WTC11 (cell line): ENCODE results near the gene TMEM165. TPM values are rescaled to one million over a fixed set of nuclear protein-coding genes. Genes with fewer than 3 reads are reported as not detected.

Experiments used
- ATAC-seq: fragments of 200-7000 bp; cut with Tn5 transposase; 2 replicates; pipeline ENCODE4 v1.10.0; 2021; ENCODE audit warnings: mild to moderate bottlenecking, moderate library complexity
- CTCF ChIA-PET: fragments of 300-600 bp; sonication (Branson Sonifier 250); formaldehyde crosslinking; loops from one replicate; lab custom pipeline; 2021; ENCODE audit warnings: antibody characterized with exemption; lab: Charles Lee
- POLR2A ChIA-PET: fragments of 350-600 bp; sonication (Branson Sonifier 250); formaldehyde crosslinking; loops from one replicate; lab custom pipeline; 2021; ENCODE audit warnings: antibody characterized with exemption; lab: Charles Lee
- DNase-seq: peaks from one replicate; pipeline ENCODE4 v3.0.0; 2021; ENCODE audit warnings: low spot score
- H3K27ac Mint-ChIP-seq: 2 replicates; pipeline ENCODE4 v1.8.0; 2021; ENCODE audit warnings: mixed read lengths
- H3K27me3 Mint-ChIP-seq: 2 replicates; pipeline ENCODE4 v1.8.0; 2021; ENCODE audit warnings: low read depth, mild to moderate bottlenecking, moderate library complexity, mixed read lengths
- H3K36me3 Mint-ChIP-seq: 2 replicates; pipeline ENCODE4 v1.8.0; 2021; ENCODE audit warnings: mixed read lengths
- H3K4me1 Mint-ChIP-seq: 2 replicates; pipeline ENCODE4 v1.8.0; 2022; ENCODE audit warnings: mixed read lengths
- H3K4me3 Mint-ChIP-seq: 2 replicates; pipeline ENCODE4 v1.8.0; 2021; ENCODE audit warnings: mild to moderate bottlenecking, moderate library complexity, mixed read lengths
- H3K9me3 Mint-ChIP-seq: 2 replicates; pipeline ENCODE4 v1.8.0; 2021; ENCODE audit warnings: mixed read lengths
- CBFB ChIP-seq: sonication (generic); formaldehyde crosslinking; IDR thresholded peaks from 2 replicates; pipeline ENCODE4 v1.8.1; 2022; ENCODE audit warnings: mild to moderate bottlenecking, low read depth, missing genetic modification reagents
- CREB1 ChIP-seq: sonication (generic); formaldehyde crosslinking; IDR thresholded peaks from 2 replicates; pipeline ENCODE4 v1.8.0; 2023; ENCODE audit warnings: mild to moderate bottlenecking, missing genetic modification reagents
- CREM ChIP-seq: sonication (generic); formaldehyde crosslinking; IDR thresholded peaks from 2 replicates; pipeline ENCODE4 v1.8.1; 2022; ENCODE audit warnings: mild to moderate bottlenecking, missing genetic modification reagents, moderate library complexity
- ESRRA ChIP-seq: sonication (generic); formaldehyde crosslinking; IDR thresholded peaks from 2 replicates; pipeline ENCODE4 v1.8.1; 2022; ENCODE audit warnings: mild to moderate bottlenecking, missing genetic modification reagents, borderline replicate concordance
- ETV6 ChIP-seq: sonication (generic); formaldehyde crosslinking; IDR thresholded peaks from 2 replicates; pipeline ENCODE4 v1.8.1; 2022; ENCODE audit warnings: mild to moderate bottlenecking, missing genetic modification reagents
- FOXJ3 ChIP-seq: sonication (generic); formaldehyde crosslinking; IDR thresholded peaks from 2 replicates; pipeline ENCODE4 v1.9.0; 2021; ENCODE audit warnings: missing genetic modification reagents, mild to moderate bottlenecking, borderline replicate concordance
- HMGA2 ChIP-seq: fragments of 250-450 bp; sonication (Bioruptor Pico); IDR thresholded peaks from 2 replicates; pipeline ENCODE4 v1.4.0; 2021; ENCODE audit warnings: mild to moderate bottlenecking, moderate library complexity
- NFE2L1 ChIP-seq: sonication (generic); formaldehyde crosslinking; IDR thresholded peaks from 2 replicates; pipeline ENCODE4 v1.8.1; 2023; ENCODE audit warnings: missing genetic modification reagents
- NR1H2 ChIP-seq: sonication (generic); formaldehyde crosslinking; IDR thresholded peaks from 2 replicates; pipeline ENCODE4 v1.9.0; 2021; ENCODE audit warnings: mild to moderate bottlenecking, moderate library complexity, missing genetic modification reagents
- NR3C1 ChIP-seq: sonication (generic); formaldehyde crosslinking; conservative IDR thresholded peaks from 2 replicates; pipeline ENCODE4 v1.8.1; 2023; ENCODE audit warnings: low read depth, mild to moderate bottlenecking, missing genetic modification reagents
- OVOL2 ChIP-seq: fragments of 250-450 bp; sonication (Bioruptor Pico); IDR thresholded peaks from 2 replicates; pipeline ENCODE4 v1.9.0; 2021; ENCODE audit warnings: mild to moderate bottlenecking, borderline replicate concordance
- SMAD4 ChIP-seq: sonication (generic); formaldehyde crosslinking; IDR thresholded peaks from 2 replicates; pipeline ENCODE4 v1.8.0; 2022; ENCODE audit warnings: mild to moderate bottlenecking, missing genetic modification reagents
- SOX15 ChIP-seq: fragments of 250-450 bp; sonication (Bioruptor Pico); IDR thresholded peaks from 2 replicates; pipeline ENCODE4 v1.9.0; 2021; ENCODE audit warnings: mild to moderate bottlenecking
- SP1 ChIP-seq: sonication (generic); formaldehyde crosslinking; conservative IDR thresholded peaks from 2 replicates; pipeline ENCODE4 v1.8.1; 2022; ENCODE audit warnings: missing genetic modification reagents
- TCF7 ChIP-seq: sonication (generic); formaldehyde crosslinking; IDR thresholded peaks from 2 replicates; pipeline ENCODE4 v1.8.0; 2022; ENCODE audit warnings: mild to moderate bottlenecking, low read depth, missing genetic modification reagents, moderate library complexity
- ZBTB21 ChIP-seq: sonication (generic); formaldehyde crosslinking; IDR thresholded peaks from 2 replicates; pipeline ENCODE4 v1.8.1; 2023; ENCODE audit warnings: mild to moderate bottlenecking, missing genetic modification reagents, borderline replicate concordance
- ZNF138 ChIP-seq: sonication (generic); formaldehyde crosslinking; conservative IDR thresholded peaks from 2 replicates; pipeline ENCODE4 v1.8.1; 2022; ENCODE audit warnings: mild to moderate bottlenecking, moderate library complexity, missing genetic modification reagents
- ZNF232 ChIP-seq: sonication (generic); formaldehyde crosslinking; IDR thresholded peaks from 2 replicates; pipeline ENCODE4 v1.8.0; 2022; ENCODE audit warnings: mild to moderate bottlenecking, missing genetic modification reagents
- ZNF671 ChIP-seq: fragments of 250-450 bp; sonication (Bioruptor Pico); IDR thresholded peaks from 2 replicates; pipeline ENCODE4 v1.8.0; 2021; ENCODE audit warnings: mild to moderate bottlenecking
- total RNA-seq: library from RNA; stranded (reverse); gene quantifications from 3 replicates; pipeline ENCODE4 v1.2.3, GENCODE V29; 2021
- TF ChIP-seq, protein P1 (sequence below): sonication (generic); formaldehyde crosslinking; IDR thresholded peaks from 2 replicates; pipeline ENCODE4 v1.8.0; 2023; ENCODE audit warnings: missing genetic modification reagents, mild to moderate bottlenecking, borderline replicate concordance
- TF ChIP-seq, protein P2 (sequence below): fragments of 250-450 bp; sonication (Bioruptor Pico); IDR thresholded peaks from 2 replicates; pipeline ENCODE4 v2.1.2; 2022; ENCODE audit warnings: mild to moderate bottlenecking, moderate library complexity
- TF ChIP-seq, protein P3 (sequence below): sonication (generic); formaldehyde crosslinking; IDR thresholded peaks from 2 replicates; pipeline ENCODE4 v1.8.1; 2022; ENCODE audit warnings: mild to moderate bottlenecking, moderate library complexity, missing genetic modification reagents

The TMEM165 gene
- total RNA-seq, 1 experiment from 2014 or later: 88.6 TPM

DNA sequence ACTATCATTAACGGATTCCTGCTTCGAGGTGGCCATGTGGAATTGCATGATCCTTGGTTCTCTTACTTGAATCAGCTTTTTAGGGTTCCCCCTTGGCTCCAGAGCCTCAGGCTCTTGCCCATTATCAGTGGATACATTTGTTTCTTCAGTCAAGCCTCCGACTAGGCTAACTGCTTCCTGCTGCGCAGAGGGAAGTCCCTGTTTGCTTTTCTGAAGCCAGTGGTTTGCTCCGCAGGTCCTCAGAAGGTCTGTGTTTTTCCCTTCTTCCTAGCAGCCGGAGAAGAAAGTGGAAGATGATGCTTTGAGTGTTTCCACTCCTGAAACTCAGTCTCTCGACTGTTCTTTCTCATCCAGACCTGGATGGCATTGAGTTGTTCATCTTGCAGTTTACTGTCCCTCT, 29.1 kb upstream of the TMEM165 start:
- H3K36me3 Mint-ChIP-seq: peaks cover 27% of the 10 kb centered on the region
- ATAC-seq: no peak
- no peaks in the 10 kb centered on the region for H3K27me3 Mint-ChIP-seq
- POLR2A ChIA-PET: no interaction called here
- peaks cover 38% of the 10 kb centered on the region for H3K4me1 Mint-ChIP-seq
- H3K27ac Mint-ChIP-seq: no peak overlapping the region
- H3K4me3 Mint-ChIP-seq: no peak overlapping the region
- DNase-seq: no peak
- TF ChIP-seq, protein P1, sequence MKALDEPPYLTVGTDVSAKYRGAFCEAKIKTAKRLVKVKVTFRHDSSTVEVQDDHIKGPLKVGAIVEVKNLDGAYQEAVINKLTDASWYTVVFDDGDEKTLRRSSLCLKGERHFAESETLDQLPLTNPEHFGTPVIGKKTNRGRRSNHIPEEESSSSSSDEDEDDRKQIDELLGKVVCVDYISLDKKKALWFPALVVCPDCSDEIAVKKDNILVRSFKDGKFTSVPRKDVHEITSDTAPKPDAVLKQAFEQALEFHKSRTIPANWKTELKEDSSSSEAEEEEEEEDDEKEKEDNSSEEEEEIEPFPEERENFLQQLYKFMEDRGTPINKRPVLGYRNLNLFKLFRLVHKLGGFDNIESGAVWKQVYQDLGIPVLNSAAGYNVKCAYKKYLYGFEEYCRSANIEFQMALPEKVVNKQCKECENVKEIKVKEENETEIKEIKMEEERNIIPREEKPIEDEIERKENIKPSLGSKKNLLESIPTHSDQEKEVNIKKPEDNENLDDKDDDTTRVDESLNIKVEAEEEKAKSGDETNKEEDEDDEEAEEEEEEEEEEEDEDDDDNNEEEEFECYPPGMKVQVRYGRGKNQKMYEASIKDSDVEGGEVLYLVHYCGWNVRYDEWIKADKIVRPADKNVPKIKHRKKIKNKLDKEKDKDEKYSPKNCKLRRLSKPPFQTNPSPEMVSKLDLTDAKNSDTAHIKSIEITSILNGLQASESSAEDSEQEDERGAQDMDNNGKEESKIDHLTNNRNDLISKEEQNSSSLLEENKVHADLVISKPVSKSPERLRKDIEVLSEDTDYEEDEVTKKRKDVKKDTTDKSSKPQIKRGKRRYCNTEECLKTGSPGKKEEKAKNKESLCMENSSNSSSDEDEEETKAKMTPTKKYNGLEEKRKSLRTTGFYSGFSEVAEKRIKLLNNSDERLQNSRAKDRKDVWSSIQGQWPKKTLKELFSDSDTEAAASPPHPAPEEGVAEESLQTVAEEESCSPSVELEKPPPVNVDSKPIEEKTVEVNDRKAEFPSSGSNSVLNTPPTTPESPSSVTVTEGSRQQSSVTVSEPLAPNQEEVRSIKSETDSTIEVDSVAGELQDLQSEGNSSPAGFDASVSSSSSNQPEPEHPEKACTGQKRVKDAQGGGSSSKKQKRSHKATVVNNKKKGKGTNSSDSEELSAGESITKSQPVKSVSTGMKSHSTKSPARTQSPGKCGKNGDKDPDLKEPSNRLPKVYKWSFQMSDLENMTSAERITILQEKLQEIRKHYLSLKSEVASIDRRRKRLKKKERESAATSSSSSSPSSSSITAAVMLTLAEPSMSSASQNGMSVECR (CRISPR knock-in tag): no peak
- TF ChIP-seq ZNF138 (CRISPR knock-in tag): no peak
- TF ChIP-seq SMAD4 (CRISPR knock-in tag): no peak
- TF ChIP-seq ZBTB21: no peak
- CTCF ChIA-PET: interaction anchor here (1.3 kb wide), 1 partner anchor 21 kb away, joined by 4 read pairs; the partner anchor contains the start of gene SRD5A3
- no peaks in the 10 kb centered on the region for H3K9me3 Mint-ChIP-seq

DNA sequence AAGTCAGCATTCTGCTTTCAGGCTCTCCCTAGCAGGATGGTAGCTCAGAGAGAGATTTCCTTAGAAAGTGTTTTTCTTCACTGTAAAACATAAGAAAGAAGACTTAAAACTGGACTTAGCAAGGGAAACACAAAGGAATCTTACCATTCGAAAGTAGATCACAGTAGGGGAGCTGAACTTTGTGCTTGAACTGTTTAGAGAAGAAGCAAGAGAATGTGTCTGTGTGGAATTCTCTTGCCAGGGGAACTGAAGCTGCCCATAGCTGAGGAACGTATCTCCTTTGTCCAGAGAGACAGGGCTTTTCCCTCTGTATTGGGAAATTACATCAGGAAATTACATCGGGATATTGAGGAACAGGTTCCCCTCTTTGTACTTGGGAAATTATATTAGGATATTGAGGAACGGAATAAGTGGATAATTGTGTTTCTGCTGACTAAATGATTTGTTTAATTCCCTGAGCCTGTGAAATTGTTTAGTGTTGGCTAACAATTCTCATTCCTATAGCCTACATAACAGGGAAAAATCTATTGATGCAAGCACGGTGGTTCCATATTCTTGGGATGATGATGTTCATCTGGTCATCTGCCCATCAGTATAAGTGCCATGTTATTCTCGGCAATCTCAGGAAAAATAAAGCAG, 28.6 kb upstream of the TMEM165 start:
- CTCF ChIA-PET: interaction anchor here (1.3 kb wide), 1 partner anchor 21 kb away, joined by 4 read pairs; the partner anchor contains the start of gene SRD5A3
- peaks cover 25% of the 10 kb centered on the region for H3K36me3 Mint-ChIP-seq
- peak overlapping the region; percentile 47; the same call in 1 of the 2 replicates for H3K27ac Mint-ChIP-seq
- H3K27me3 Mint-ChIP-seq: no peaks in the 10 kb centered on the region
- H3K4me3 Mint-ChIP-seq: no peak overlapping the region
- H3K4me1 Mint-ChIP-seq: peaks cover 35% of the 10 kb centered on the region
- POLR2A ChIA-PET: no interaction called here
- ATAC-seq (no peak), DNase-seq (no peak)
- TF ChIP-seq CREM (CRISPR knock-in tag) (no peak), ZNF232 (CRISPR knock-in tag) (no peak), CBFB (CRISPR knock-in tag) (no peak), HMGA2 (no peak), SP1 (CRISPR knock-in tag) (no peak), ETV6 (CRISPR knock-in tag) (no peak), ZNF671 (CRISPR knock-in tag) (no peak), FOXJ3 (CRISPR knock-in tag) (no peak), OVOL2 (no peak), TCF7 (CRISPR knock-in tag) (no peak), ESRRA (CRISPR knock-in tag) (no peak), NR1H2 (CRISPR knock-in tag) (no peak), NR3C1 (CRISPR knock-in tag) (no peak), CREB1 (CRISPR knock-in tag) (no peak), SOX15 (no peak), NFE2L1 (CRISPR knock-in tag) (no peak)
- H3K9me3 Mint-ChIP-seq: no peaks in the 10 kb centered on the region

DNA sequence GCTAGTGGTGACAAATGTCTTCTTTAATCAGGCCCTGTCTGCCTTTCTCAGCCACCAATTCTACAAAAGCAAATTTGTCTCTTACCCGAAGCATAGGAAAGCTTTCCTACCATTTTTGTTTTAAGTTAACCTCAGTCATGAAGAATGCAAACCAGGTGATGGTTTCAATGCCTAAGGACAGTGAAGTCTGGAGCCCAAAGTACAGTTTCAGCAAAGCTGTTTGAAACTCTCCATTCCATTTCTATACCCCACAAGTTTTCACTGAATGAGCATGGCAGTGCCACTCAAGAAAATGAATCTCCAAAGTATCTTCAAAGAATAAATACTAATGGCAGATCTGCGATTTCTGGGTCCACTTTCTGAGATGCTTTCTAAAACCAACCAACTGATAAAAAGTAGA, 25.8 kb upstream of the TMEM165 start:
- POLR2A ChIA-PET: no interaction called here
- CTCF ChIA-PET: no interaction called here

More for the DNA sequence above, 25.8 kb upstream of the TMEM165 start:
- Mint-ChIP-seq H3K27ac (no peak overlapping the region; the same call in 1 of the 2 replicates), H3K9me3 (no peaks in the 10 kb centered on the region), H3K27me3 (no peaks in the 10 kb centered on the region), H3K4me3 (no peak overlapping the region), H3K4me1 (peaks cover 23% of the 10 kb centered on the region), H3K36me3 (peaks cover 19% of the 10 kb centered on the region)
- TF ChIP-seq, protein P2, sequence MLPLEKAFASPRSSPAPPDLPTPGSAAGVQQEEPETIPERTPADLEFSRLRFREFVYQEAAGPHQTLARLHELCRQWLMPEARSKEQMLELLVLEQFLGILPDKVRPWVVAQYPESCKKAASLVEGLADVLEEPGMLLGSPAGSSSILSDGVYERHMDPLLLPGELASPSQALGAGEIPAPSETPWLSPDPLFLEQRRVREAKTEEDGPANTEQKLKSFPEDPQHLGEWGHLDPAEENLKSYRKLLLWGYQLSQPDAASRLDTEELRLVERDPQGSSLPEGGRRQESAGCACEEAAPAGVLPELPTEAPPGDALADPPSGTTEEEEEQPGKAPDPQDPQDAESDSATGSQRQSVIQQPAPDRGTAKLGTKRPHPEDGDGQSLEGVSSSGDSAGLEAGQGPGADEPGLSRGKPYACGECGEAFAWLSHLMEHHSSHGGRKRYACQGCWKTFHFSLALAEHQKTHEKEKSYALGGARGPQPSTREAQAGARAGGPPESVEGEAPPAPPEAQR (CRISPR knock-in tag): no peak
- TF ChIP-seq, protein P3, sequence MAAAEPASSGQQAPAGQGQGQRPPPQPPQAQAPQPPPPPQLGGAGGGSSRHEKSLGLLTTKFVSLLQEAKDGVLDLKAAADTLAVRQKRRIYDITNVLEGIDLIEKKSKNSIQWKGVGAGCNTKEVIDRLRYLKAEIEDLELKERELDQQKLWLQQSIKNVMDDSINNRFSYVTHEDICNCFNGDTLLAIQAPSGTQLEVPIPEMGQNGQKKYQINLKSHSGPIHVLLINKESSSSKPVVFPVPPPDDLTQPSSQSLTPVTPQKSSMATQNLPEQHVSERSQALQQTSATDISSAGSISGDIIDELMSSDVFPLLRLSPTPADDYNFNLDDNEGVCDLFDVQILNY (CRISPR knock-in tag): no peak
- TF ChIP-seq, protein P1 (CRISPR knock-in tag): no peak
- ATAC-seq: no peak
- no peak for DNase-seq
